Osteocyte (in vitro differentiated cells): ENCODE results near the gene CFAP251. TPM values are rescaled to one million over a fixed set of nuclear protein-coding genes. Genes with fewer than 3 reads are reported as not detected.

Experiments used
- DNase-seq: peaks from one replicate; pipeline ENCODE4 v3.0.0; 2021; ENCODE audit warnings: mixed read lengths; ENCODE audit not compliant: unreplicated experiment; ENCODE audit errors: extremely low spot score
- H3K27ac Mint-ChIP-seq: one replicate; pipeline ENCODE4 v1.8.0; 2021; ENCODE audit warnings: mild to moderate bottlenecking, mixed read lengths; ENCODE audit not compliant: unreplicated experiment
- H3K27me3 Mint-ChIP-seq: one replicate; pipeline ENCODE4 v1.8.0; 2021; ENCODE audit warnings: mixed read lengths; ENCODE audit not compliant: unreplicated experiment
- H3K36me3 Mint-ChIP-seq: one replicate; pipeline ENCODE4 v1.8.0; 2021; ENCODE audit warnings: mixed read lengths; ENCODE audit not compliant: unreplicated experiment
- H3K4me1 Mint-ChIP-seq: one replicate; pipeline ENCODE4 v1.8.0; 2021; ENCODE audit warnings: mixed read lengths; ENCODE audit not compliant: unreplicated experiment
- H3K4me3 Mint-ChIP-seq: one replicate; pipeline ENCODE4 v1.8.0; 2021; ENCODE audit warnings: mild to moderate bottlenecking, moderate library complexity, mixed read lengths; ENCODE audit not compliant: unreplicated experiment
- H3K9me3 Mint-ChIP-seq: one replicate; pipeline ENCODE4 v1.8.0; 2021; ENCODE audit warnings: mixed read lengths; ENCODE audit not compliant: unreplicated experiment
- CTCF ChIP-seq: fragments of 200-600 bp; sonication (generic); IDR thresholded peaks from 2 replicates; pipeline ENCODE4 v1.5.0; 2021; ENCODE audit warnings: antibody characterized with exemption, mild to moderate bottlenecking, moderate library complexity
- total RNA-seq: library from RNA; stranded (reverse); gene quantifications from 2 replicates; pipeline ENCODE4 v1.2.1, GENCODE V29; 2021

Gene CFAP251
- total RNA-seq, 1 donor from 2014 or later = 2.6 TPM

- Mint-ChIP-seq H3K9me3 (no peaks in the 10 kb centered on the region), H3K27me3 (no peaks in the 10 kb centered on the region), H3K36me3 (no peaks in the 10 kb centered on the region), H3K4me3 (peak overlapping the region; percentile 84), H3K27ac (peak overlapping the region; percentile 90), H3K4me1 (peaks cover 19% of the 10 kb centered on the region)
- no peak for DNase-seq
- TF ChIP-seq CTCF = no peak
Observed at GRCh38 chr12:122022393-122023338, 104.3 kb downstream of the CFAP251 start.

- peak overlapping the region; percentile 90 for H3K27ac Mint-ChIP-seq
- H3K27me3 Mint-ChIP-seq = no peaks in the 10 kb centered on the region
- TF ChIP-seq CTCF = no peak
- no peaks in the 10 kb centered on the region for H3K9me3 Mint-ChIP-seq
- peak overlapping the region; percentile 84 for H3K4me3 Mint-ChIP-seq
- peaks cover 19% of the 10 kb centered on the region for H3K4me1 Mint-ChIP-seq
- no peaks in the 10 kb centered on the region for H3K36me3 Mint-ChIP-seq
- DNase-seq = no peak
Observed at GRCh38 chr12:122023339-122024131, 105.1 kb downstream of the CFAP251 start.

GRCh38 chr12:122024132-122024785 lies 105.9 kb downstream of the CFAP251 start:
- Mint-ChIP-seq H3K4me1 (peaks cover 19% of the 10 kb centered on the region), H3K27ac (no peak overlapping the region), H3K27me3 (no peaks in the 10 kb centered on the region), H3K36me3 (no peaks in the 10 kb centered on the region), H3K9me3 (no peaks in the 10 kb centered on the region), H3K4me3 (no peak overlapping the region)
- TF ChIP-seq CTCF = no peak
- no peak for DNase-seq

GRCh38 chr12:122026706-122027333 lies 108.4 kb downstream of the CFAP251 start:
- Mint-ChIP-seq H3K27me3 (no peaks in the 10 kb centered on the region), H3K4me1 (peaks cover 17% of the 10 kb centered on the region), H3K36me3 (no peaks in the 10 kb centered on the region), H3K4me3 (no peak overlapping the region), H3K27ac (no peak overlapping the region), H3K9me3 (no peaks in the 10 kb centered on the region)
- no peak for TF ChIP-seq CTCF
- no peak for DNase-seq
